ENCODE data around the gene IL1RAPL1.
"Not testable (repeated sequence)": the region's sequence is repeated elsewhere in the genome, so short reads cannot be mapped to it uniquely, and the experiment has no call there.

The IL1RAPL1 gene

GRCh38 chrX:29295987-29296680, 708.9 kb downstream of the IL1RAPL1 start:
- no peak for DNase-seq

GRCh38 chrX:29297171-29297800, 710.0 kb downstream of the IL1RAPL1 start:
- DNase-seq, result no peak

- no peak for DNase-seq
Measured at GRCh38 chrX:29299684-29300083, 712.4 kb downstream of the IL1RAPL1 start.

- no peak for DNase-seq
Measured at GRCh38 chrX:29308726-29309125, 721.5 kb downstream of the IL1RAPL1 start.

- no peak for DNase-seq
Measured at GRCh38 chrX:29315931-29316330, 728.7 kb downstream of the IL1RAPL1 start.

GRCh38 chrX:29318012-29318411, 730.8 kb downstream of the IL1RAPL1 start:
- no peak for DNase-seq

GRCh38 chrX:29332429-29332828, 745.2 kb downstream of the IL1RAPL1 start:
- DNase-seq, result not testable (repeated sequence)

- DNase-seq, result not testable (repeated sequence)
Measured at GRCh38 chrX:29333091-29333490, 745.8 kb downstream of the IL1RAPL1 start.

- no peak for DNase-seq
Measured at GRCh38 chrX:29348288-29348687, 761.0 kb downstream of the IL1RAPL1 start.

- no peak for DNase-seq
Measured at GRCh38 chrX:29359276-29359675, 772.0 kb downstream of the IL1RAPL1 start.

GRCh38 chrX:29374765-29375164, 787.5 kb downstream of the IL1RAPL1 start:
- DNase-seq, result not testable (repeated sequence)

GRCh38 chrX:29376584-29376983, 789.3 kb downstream of the IL1RAPL1 start:
- no peak for DNase-seq

GRCh38 chrX:29382811-29383210, 795.6 kb downstream of the IL1RAPL1 start:
- no peak for DNase-seq

- DNase-seq, result no peak
Measured at GRCh38 chrX:29388509-29388908, 801.3 kb downstream of the IL1RAPL1 start.

- DNase-seq, result no peak
Measured at GRCh38 chrX:29397506-29397905, 810.3 kb downstream of the IL1RAPL1 start.

GRCh38 chrX:29407357-29407756, 820.1 kb downstream of the IL1RAPL1 start:
- DNase-seq, result no peak

- no peak for DNase-seq
Measured at GRCh38 chrX:29419774-29420553, 832.7 kb downstream of the IL1RAPL1 start.

GRCh38 chrX:29422034-29422433, 834.8 kb downstream of the IL1RAPL1 start:
- no peak for DNase-seq

- no peak for DNase-seq
Measured at GRCh38 chrX:29431895-29432294, 844.6 kb downstream of the IL1RAPL1 start.

- no peak for DNase-seq
Measured at GRCh38 chrX:29432534-29432933, 845.3 kb downstream of the IL1RAPL1 start.

- DNase-seq, result no peak
Measured at GRCh38 chrX:29434939-29435338, 847.7 kb downstream of the IL1RAPL1 start.

GRCh38 chrX:29435396-29435795, 848.1 kb downstream of the IL1RAPL1 start:
- DNase-seq, result no peak

GRCh38 chrX:29447867-29448266, 860.6 kb downstream of the IL1RAPL1 start:
- DNase-seq, result no peak

- DNase-seq, result no peak
Measured at GRCh38 chrX:29453333-29453732, 866.1 kb downstream of the IL1RAPL1 start.
